ENCODE results near the gene CD1C. TPM values are rescaled to one million over a fixed set of nuclear protein-coding genes. Genes with fewer than 3 reads are reported as not detected.

Gene CD1C
- total and polyA plus RNA-seq, 9 of the 15 experiments (the other 6 are each of a cell fraction or from before 2014, with no cell fraction given) = not detected

DNA sequence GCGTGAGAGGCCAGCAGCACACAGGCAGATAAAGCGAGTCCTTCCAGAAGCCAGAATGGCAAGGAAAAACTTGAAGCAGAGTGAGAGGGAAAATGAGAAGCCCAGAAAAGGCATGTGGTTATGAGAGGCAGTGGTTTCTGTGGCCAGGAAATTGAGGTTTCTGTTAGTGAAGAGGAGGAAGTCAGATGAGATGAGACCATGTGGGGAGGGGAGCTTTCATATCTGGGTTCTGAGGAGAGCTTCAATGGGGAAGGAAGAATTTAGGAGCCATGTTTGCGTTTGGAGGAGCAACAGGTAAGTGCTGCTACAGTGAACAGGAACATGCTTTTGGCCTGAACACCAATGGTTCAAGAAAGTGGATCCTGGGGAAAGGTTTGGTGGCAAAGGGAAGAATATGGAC lies 41.6 kb upstream of the CD1C start (continued):
- TF ChIP-seq, protein P1, sequence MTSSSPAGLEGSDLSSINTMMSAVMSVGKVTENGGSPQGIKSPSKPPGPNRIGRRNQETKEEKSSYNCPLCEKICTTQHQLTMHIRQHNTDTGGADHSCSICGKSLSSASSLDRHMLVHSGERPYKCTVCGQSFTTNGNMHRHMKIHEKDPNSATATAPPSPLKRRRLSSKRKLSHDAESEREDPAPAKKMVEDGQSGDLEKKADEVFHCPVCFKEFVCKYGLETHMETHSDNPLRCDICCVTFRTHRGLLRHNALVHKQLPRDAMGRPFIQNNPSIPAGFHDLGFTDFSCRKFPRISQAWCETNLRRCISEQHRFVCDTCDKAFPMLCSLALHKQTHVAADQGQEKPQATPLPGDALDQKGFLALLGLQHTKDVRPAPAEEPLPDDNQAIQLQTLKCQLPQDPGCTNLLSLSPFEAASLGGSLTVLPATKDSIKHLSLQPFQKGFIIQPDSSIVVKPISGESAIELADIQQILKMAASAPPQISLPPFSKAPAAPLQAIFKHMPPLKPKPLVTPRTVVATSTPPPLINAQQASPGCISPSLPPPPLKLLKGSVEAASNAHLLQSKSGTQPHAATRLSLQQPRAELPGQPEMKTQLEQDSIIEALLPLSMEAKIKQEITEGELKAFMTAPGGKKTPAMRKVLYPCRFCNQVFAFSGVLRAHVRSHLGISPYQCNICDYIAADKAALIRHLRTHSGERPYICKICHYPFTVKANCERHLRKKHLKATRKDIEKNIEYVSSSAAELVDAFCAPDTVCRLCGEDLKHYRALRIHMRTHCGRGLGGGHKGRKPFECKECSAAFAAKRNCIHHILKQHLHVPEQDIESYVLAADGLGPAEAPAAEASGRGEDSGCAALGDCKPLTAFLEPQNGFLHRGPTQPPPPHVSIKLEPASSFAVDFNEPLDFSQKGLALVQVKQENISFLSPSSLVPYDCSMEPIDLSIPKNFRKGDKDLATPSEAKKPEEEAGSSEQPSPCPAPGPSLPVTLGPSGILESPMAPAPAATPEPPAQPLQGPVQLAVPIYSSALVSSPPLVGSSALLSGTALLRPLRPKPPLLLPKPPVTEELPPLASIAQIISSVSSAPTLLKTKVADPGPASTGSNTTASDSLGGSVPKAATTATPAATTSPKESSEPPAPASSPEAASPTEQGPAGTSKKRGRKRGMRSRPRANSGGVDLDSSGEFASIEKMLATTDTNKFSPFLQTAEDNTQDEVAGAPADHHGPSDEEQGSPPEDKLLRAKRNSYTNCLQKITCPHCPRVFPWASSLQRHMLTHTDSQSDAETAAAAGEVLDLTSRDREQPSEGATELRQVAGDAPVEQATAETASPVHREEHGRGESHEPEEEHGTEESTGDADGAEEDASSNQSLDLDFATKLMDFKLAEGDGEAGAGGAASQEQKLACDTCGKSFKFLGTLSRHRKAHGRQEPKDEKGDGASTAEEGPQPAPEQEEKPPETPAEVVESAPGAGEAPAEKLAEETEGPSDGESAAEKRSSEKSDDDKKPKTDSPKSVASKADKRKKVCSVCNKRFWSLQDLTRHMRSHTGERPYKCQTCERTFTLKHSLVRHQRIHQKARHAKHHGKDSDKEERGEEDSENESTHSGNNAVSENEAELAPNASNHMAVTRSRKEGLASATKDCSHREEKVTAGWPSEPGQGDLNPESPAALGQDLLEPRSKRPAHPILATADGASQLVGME (CRISPR knock-in tag; IDR thresholded peaks at IDR 0.05) = no peak

DNA sequence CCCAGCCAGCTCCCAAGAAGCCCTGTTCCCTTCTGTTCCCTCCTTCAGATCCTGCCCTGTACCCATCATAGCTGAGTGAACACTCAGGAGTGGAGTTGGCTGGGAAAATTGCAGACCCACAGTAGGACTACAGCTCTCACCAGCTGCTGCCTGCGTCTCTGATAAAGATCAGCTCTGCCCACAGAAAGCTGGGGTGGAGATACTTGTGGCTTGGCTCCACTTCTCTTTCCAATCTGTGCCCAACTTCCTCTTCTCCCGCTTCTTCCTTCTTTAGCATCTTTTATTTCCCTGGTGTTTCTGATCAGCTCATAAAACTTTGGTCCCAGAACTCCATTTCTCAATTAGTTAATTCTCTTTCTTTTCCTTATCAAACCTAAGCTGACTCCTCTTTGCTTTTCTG lies 41.0 kb upstream of the CD1C start:
- WGBS (ENCODE audit: insufficient coverage, low coverage, missing lambda C conversion rate) = 0% methylated on average over 1 of the region's 2 CpGs
- no peaks in the 10 kb centered on the region for H3K79me2 ChIP-seq (ENCODE audit: control insufficient read depth, insufficient read depth, low read length)
- no peaks in the 10 kb centered on the region for H3K9me1 ChIP-seq (ENCODE audit: control insufficient read depth, insufficient read depth, low read length)
- BruUV-seq (replicated peaks) = no TSS peak
- H3K27me3 ChIP-seq (ENCODE audit: control insufficient read depth in 2 of 2, insufficient read depth in 2 of 2, low read length in 2 of 2) = no peaks in the 10 kb centered on the region
- H3K36me3 ChIP-seq (ENCODE audit: control insufficient read depth, insufficient read depth, low read length) = no peaks in the 10 kb centered on the region
- no peak overlapping the region for H3K4me2 ChIP-seq (ENCODE audit: insufficient read depth, low read length)
- H4K20me1 ChIP-seq (replicated peaks; ENCODE audit: control insufficient read depth, insufficient read depth, low read length) = no peaks in the 10 kb centered on the region
- in situ Hi-C loops (cut with MboI) (no loop called here), intact Hi-C loops (cut with micrococcal nuclease) (no loop called here)
- no peak overlapping the region for H2AFZ ChIP-seq (ENCODE audit: low read depth, low read length)
- H3K27ac ChIP-seq (ENCODE audit: extremely low read depth, low read depth, low read length) = no peak overlapping the region
- ChIA-PET CTCF (ENCODE audit: low intra/inter-chr PET ratio) (no interaction called here), POLR2A (no interaction called here)
- no peak overlapping the region for H3K4me3 ChIP-seq
- no peak for FAIRE-seq
- ATAC-seq = no peak
- no peaks in the 10 kb centered on the region for H3K4me1 ChIP-seq (replicated peaks in 1 of 2; ENCODE audit: control insufficient read depth in 2 of 2, insufficient read depth in 2 of 2, low read length in 2 of 2)
- H3K9ac ChIP-seq (ENCODE audit: insufficient read depth in 1 of 2, low read depth in 2 of 2, low read length in 2 of 2) = no peak overlapping the region
- H3K9me3 ChIP-seq (replicated peaks; ENCODE audit: control insufficient read depth, insufficient read depth, low read depth, low read length) = no peaks in the 10 kb centered on the region
- DNase-seq (ENCODE audit: extremely low read depth in 1 of 4, low spot score in 3 of 4) = no peak
- TF ChIP-seq SMAD4 (CRISPR knock-in tag; conservative IDR thresholded peaks at IDR 0.05) (no peak), ARHGAP35 (IDR thresholded peaks at IDR 0.05; ENCODE audit: partially characterized antibody) (no peak), ZFP36 (IDR thresholded peaks at IDR 0.05; ENCODE audit: low read depth, low read length, partially characterized antibody) (no peak), ZKSCAN8 (CRISPR knock-in tag; IDR thresholded peaks at IDR 0.05) (no peak), ZNF778 (CRISPR knock-in tag; IDR thresholded peaks at IDR 0.05) (no peak), ZNF133 (CRISPR knock-in tag; IDR thresholded peaks at IDR 0.05) (no peak)
- TF ChIP-seq, protein P2, sequence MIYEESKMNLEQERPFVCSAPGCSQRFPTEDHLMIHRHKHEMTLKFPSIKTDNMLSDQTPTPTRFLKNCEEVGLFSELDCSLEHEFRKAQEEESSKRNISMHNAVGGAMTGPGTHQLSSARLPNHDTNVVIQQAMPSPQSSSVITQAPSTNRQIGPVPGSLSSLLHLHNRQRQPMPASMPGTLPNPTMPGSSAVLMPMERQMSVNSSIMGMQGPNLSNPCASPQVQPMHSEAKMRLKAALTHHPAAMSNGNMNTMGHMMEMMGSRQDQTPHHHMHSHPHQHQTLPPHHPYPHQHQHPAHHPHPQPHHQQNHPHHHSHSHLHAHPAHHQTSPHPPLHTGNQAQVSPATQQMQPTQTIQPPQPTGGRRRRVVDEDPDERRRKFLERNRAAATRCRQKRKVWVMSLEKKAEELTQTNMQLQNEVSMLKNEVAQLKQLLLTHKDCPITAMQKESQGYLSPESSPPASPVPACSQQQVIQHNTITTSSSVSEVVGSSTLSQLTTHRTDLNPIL (CRISPR knock-in tag; IDR thresholded peaks at IDR 0.05) = no peak
- TF ChIP-seq, protein P3, sequence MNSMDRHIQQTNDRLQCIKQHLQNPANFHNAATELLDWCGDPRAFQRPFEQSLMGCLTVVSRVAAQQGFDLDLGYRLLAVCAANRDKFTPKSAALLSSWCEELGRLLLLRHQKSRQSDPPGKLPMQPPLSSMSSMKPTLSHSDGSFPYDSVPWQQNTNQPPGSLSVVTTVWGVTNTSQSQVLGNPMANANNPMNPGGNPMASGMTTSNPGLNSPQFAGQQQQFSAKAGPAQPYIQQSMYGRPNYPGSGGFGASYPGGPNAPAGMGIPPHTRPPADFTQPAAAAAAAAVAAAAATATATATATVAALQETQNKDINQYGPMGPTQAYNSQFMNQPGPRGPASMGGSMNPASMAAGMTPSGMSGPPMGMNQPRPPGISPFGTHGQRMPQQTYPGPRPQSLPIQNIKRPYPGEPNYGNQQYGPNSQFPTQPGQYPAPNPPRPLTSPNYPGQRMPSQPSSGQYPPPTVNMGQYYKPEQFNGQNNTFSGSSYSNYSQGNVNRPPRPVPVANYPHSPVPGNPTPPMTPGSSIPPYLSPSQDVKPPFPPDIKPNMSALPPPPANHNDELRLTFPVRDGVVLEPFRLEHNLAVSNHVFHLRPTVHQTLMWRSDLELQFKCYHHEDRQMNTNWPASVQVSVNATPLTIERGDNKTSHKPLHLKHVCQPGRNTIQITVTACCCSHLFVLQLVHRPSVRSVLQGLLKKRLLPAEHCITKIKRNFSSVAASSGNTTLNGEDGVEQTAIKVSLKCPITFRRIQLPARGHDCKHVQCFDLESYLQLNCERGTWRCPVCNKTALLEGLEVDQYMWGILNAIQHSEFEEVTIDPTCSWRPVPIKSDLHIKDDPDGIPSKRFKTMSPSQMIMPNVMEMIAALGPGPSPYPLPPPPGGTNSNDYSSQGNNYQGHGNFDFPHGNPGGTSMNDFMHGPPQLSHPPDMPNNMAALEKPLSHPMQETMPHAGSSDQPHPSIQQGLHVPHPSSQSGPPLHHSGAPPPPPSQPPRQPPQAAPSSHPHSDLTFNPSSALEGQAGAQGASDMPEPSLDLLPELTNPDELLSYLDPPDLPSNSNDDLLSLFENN (IDR thresholded peaks at IDR 0.05; ENCODE audit: low read depth in 2 of 2, low read length in 2 of 2) = no peak
